GM12875 (cell line): ENCODE results near the gene GTF2H4.

Experiments
- H3K4me3 ChIP-seq: one replicate; pipeline ENCODE4 v1.5.1; 2011; ENCODE audit warnings: low read depth, low read length, control low read depth
- TF ChIP-seq, protein P1 (sequence below): IDR thresholded peaks from 2 replicates; pipeline ENCODE4 v1.5.1; 2011; ENCODE audit warnings: low read depth, mild to moderate bottlenecking, control low read depth, inconsistent platforms, low read length, moderate library complexity, borderline replicate concordance; ENCODE audit not compliant: insufficient read depth

The GTF2H4 gene

DNA sequence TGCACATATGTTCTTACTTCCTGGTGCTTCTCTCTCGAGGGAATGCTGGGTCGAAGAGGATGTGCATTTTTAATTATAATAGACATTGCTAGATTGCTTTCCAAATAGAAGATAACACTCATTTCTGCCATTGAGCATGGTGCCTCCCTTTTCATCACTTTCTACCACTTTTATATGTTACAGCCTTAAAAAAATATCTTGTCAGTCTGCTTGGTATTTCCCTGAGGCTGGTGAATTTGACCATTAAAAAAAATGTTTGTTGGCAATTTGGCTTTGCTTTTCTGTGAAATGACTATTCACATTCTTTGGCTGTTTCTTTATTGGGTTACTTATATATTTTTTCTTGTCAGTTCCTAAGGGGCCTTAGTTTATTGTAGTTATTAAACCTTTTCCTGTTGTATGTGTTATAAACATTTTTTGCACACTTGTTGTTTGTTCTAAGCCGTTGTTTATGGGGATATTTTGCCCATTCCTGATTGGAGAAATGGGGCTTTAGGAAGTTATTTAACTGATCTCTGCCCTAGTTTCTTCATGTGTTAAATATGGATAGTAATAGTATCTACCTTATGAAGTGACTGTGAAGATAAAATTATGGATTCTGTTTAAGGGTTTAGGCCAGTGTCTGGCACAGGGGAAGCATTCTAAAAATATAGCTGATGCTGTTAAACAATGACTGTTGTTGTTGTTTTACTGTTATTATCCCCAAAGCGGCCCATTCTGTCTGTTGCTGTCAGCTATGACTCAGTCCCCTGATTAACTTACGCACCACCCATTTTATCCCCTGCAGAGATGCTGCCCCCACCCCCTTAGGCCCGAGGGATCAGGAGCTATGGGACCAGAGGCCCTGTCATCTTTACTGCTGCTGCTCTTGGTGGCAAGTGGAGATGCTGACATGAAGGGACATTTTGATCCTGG, 19.8 kb upstream of the GTF2H4 start:
- H3K4me3 ChIP-seq: no peak overlapping the region
- TF ChIP-seq, protein P1, sequence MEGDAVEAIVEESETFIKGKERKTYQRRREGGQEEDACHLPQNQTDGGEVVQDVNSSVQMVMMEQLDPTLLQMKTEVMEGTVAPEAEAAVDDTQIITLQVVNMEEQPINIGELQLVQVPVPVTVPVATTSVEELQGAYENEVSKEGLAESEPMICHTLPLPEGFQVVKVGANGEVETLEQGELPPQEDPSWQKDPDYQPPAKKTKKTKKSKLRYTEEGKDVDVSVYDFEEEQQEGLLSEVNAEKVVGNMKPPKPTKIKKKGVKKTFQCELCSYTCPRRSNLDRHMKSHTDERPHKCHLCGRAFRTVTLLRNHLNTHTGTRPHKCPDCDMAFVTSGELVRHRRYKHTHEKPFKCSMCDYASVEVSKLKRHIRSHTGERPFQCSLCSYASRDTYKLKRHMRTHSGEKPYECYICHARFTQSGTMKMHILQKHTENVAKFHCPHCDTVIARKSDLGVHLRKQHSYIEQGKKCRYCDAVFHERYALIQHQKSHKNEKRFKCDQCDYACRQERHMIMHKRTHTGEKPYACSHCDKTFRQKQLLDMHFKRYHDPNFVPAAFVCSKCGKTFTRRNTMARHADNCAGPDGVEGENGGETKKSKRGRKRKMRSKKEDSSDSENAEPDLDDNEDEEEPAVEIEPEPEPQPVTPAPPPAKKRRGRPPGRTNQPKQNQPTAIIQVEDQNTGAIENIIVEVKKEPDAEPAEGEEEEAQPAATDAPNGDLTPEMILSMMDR: no peak

- no peak overlapping the region for H3K4me3 ChIP-seq
- TF ChIP-seq, protein P1: no peak
Measured at GRCh38 chr6:30888816-30889495, 19.1 kb upstream of the GTF2H4 start.

DNA sequence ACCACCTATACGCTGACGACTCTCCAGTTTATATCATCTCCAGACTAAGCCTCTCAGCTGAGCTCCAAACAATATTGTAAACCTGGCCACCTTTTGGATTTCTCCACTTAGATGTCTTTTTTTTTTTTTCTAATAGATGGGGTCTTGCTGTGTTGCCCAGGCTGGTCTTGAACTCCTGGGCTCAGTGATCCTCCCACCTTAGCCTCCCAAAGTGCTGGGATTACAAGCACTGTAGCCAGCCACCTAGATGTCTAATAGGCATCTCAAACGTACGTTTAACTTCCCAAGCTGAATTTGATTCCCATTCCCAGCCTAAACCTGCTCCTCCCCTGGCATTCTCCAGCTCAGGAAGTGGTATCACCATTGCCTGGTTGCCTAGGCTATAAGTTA, 18.5 kb upstream of the GTF2H4 start:
- no peak overlapping the region for H3K4me3 ChIP-seq
- TF ChIP-seq, protein P1: no peak

DNA sequence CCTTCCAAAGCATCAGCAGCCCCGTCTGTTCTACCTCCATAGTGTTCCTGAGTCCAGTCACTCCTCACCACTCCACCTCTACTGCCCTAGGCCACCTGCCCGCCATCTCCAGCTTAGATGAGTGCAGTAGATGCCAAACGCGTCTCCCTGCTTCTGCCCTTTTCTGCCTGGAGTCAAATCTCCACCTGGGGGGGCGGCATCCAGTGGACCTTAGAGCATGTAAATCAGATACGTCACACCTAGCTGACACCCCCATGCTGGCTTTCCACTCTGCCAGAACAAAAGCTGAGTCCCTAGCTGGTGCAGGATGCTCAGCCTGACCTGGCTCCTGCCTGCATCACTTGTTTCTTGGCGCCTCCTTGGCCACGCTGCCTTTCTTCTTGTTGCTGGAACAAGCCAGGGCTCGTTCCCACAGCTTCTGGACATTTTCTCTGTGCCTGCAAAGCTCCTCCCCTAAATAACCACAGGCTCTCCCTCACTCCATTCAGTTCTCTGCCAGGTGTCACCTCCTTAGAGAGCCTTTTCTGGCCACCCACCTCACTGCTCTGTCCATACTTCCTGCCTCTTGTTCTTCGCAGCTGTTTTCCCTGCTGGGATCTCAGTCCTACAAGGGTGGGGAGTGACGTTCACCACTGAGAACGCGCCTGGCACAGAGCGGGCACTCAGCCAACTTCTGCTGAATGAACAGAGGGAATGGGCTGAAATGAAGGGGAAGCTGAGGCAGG, 17.9 kb upstream of the GTF2H4 start:
- H3K4me3 ChIP-seq: no peak overlapping the region
- TF ChIP-seq, protein P1: no peak

GRCh38 chr6:30890646-30891449, 17.2 kb upstream of the GTF2H4 start:
- TF ChIP-seq, protein P1: no peak
- H3K4me3 ChIP-seq: no peak overlapping the region

GRCh38 chr6:30891450-30891723, 16.6 kb upstream of the GTF2H4 start:
- H3K4me3 ChIP-seq: no peak overlapping the region
- TF ChIP-seq, protein P1: no peak
